Ascending aorta (tissue), 2 donors: ENCODE results near the gene CFAP74. TPM values are rescaled to one million over a fixed set of nuclear protein-coding genes. Genes with fewer than 3 reads are reported as not detected.

Source experiments
- DNase-seq, 2 donors: peaks; one replicate each; pipeline ENCODE4 v3.0.0-alpha.2; 2019; ENCODE audit warnings: low spot score in 2 of 2
- H3K27ac ChIP-seq, 2 donors: fragments of 200-600 bp; sonication (generic); one replicate each; pipeline ENCODE4 v1.5.1; 2016 to 2017; ENCODE audit warnings: mild to moderate bottlenecking in 1 of 2
- H3K27me3 ChIP-seq: fragments of 200-600 bp; sonication (generic); one replicate; pipeline ENCODE4 v1.5.1; 2017
- H3K36me3 ChIP-seq, 2 donors: fragments of 200-600 bp; sonication (generic); one replicate each; pipeline ENCODE4 v1.5.1; 2016
- H3K4me1 ChIP-seq, 2 donors: fragments of 200-600 bp; sonication (generic); one replicate each; pipeline ENCODE4 v1.5.1; 2016 to 2017; ENCODE audit warnings: mild to moderate bottlenecking in 1 of 2
- H3K4me3 ChIP-seq, 2 donors: fragments of 200-600 bp; sonication (generic); one replicate each; pipeline ENCODE4 v1.5.1; 2016 to 2017; ENCODE audit warnings: mild to moderate bottlenecking in 1 of 2
- H3K9me3 ChIP-seq, 2 donors: fragments of 200-600 bp; sonication (generic); one replicate each; pipeline ENCODE4 v1.5.1; 2016
- CTCF ChIP-seq, 3 experiments: fragments of 200-600 bp in 2 of 3; fragments of 450-650 bp in 1 of 3; sonication (generic) in 2 of 3; IDR thresholded peaks; one replicate each; pipeline ENCODE4 v1.5.1; 2016 to 2019; ENCODE audit warnings: antibody characterized with exemption in 3 of 3, mild to moderate bottlenecking in 1 of 3, moderate library complexity in 1 of 3
- intact Hi-C: fragments of 100-400 bp; cut with DNase I; formaldehyde crosslinking; loops from one replicate; pipeline ENCODE4 v1.15.1; 2023
- total RNA-seq: library from RNA; depleted of rRNA; stranded (reverse); fragments of >200 nt; gene quantifications from one replicate; pipeline ENCODE4 v1.1.0, GENCODE V29; 2016

Gene CFAP74
- total RNA-seq, 1 donor from 2014 or later: not detected

GRCh38 chr1:1965546-1965945 lies 38.0 kb downstream of the CFAP74 start:
- Histone ChIP-seq H3K9me3 (no peaks in the 10 kb centered on the region), H3K27me3 (no peaks in the 10 kb centered on the region), H3K4me1 (no peaks in the 10 kb centered on the region), H3K4me3 (no peak overlapping the region), H3K27ac (no peak overlapping the region), H3K36me3 (no peaks in the 10 kb centered on the region)
- DNase-seq: no peak
- TF ChIP-seq CTCF (IDR thresholded peaks at IDR 0.05): no peak
- intact Hi-C loops: no loop called here

GRCh38 chr1:1964811-1965210 lies 38.8 kb downstream of the CFAP74 start:
- H3K36me3 ChIP-seq: no peaks in the 10 kb centered on the region
- no peak overlapping the region for H3K27ac ChIP-seq
- H3K9me3 ChIP-seq: no peaks in the 10 kb centered on the region
- H3K4me1 ChIP-seq: no peaks in the 10 kb centered on the region
- no peak for DNase-seq
- intact Hi-C loops: no loop called here
- H3K4me3 ChIP-seq: no peak overlapping the region
- no peaks in the 10 kb centered on the region for H3K27me3 ChIP-seq
- TF ChIP-seq CTCF (IDR thresholded peaks at IDR 0.05): no peak

GRCh38 chr1:1963570-1963969 lies 40.0 kb downstream of the CFAP74 start:
- no peak for DNase-seq
- Histone ChIP-seq H3K4me3 (no peak overlapping the region), H3K9me3 (no peaks in the 10 kb centered on the region), H3K4me1 (no peaks in the 10 kb centered on the region), H3K36me3 (no peaks in the 10 kb centered on the region), H3K27me3 (no peaks in the 10 kb centered on the region), H3K27ac (no peak overlapping the region)
- intact Hi-C loops: no loop called here
- no peak for TF ChIP-seq CTCF (IDR thresholded peaks at IDR 0.05)

GRCh38 chr1:1962752-1963151 lies 40.8 kb downstream of the CFAP74 start:
- intact Hi-C loops: no loop called here
- no peaks in the 10 kb centered on the region for H3K27me3 ChIP-seq

GRCh38 chr1:1960480-1961196 lies 42.9 kb downstream of the CFAP74 start:
- intact Hi-C loops: no loop called here
- no peaks in the 10 kb centered on the region for H3K27me3 ChIP-seq
- no peak for TF ChIP-seq CTCF (IDR thresholded peaks at IDR 0.05)

More at GRCh38 chr1:1962752-1963151, 40.8 kb downstream of the CFAP74 start:
- Histone ChIP-seq H3K36me3 (no peaks in the 10 kb centered on the region), H3K27ac (no peak overlapping the region), H3K9me3 (no peaks in the 10 kb centered on the region), H3K4me3 (no peak overlapping the region), H3K4me1 (no peaks in the 10 kb centered on the region)
- no peak for DNase-seq
- TF ChIP-seq CTCF (IDR thresholded peaks at IDR 0.05): no peak

More at GRCh38 chr1:1960480-1961196, 42.9 kb downstream of the CFAP74 start:
- H3K27ac ChIP-seq: no peak overlapping the region
- no peaks in the 10 kb centered on the region for H3K9me3 ChIP-seq
- no peak overlapping the region for H3K4me3 ChIP-seq
- no peak for DNase-seq
- no peaks in the 10 kb centered on the region for H3K36me3 ChIP-seq
- H3K4me1 ChIP-seq: no peaks in the 10 kb centered on the region
